Femur (tissue), 1 donor: ENCODE measurements around the gene H6PD.

Source experiments
- DNase-seq: peaks from one replicate; pipeline ENCODE4 v3.0.0-alpha.2; 2017

Gene H6PD

GRCh38 chr1:9260059-9260766 lies 25.6 kb downstream of the H6PD start:
- no peak for DNase-seq

- DNase-seq: no peak
Measured at GRCh38 chr1:9261496-9261895, 26.9 kb downstream of the H6PD start.

GRCh38 chr1:9262096-9262986 lies 27.8 kb downstream of the H6PD start:
- DNase-seq: no peak

DNA sequence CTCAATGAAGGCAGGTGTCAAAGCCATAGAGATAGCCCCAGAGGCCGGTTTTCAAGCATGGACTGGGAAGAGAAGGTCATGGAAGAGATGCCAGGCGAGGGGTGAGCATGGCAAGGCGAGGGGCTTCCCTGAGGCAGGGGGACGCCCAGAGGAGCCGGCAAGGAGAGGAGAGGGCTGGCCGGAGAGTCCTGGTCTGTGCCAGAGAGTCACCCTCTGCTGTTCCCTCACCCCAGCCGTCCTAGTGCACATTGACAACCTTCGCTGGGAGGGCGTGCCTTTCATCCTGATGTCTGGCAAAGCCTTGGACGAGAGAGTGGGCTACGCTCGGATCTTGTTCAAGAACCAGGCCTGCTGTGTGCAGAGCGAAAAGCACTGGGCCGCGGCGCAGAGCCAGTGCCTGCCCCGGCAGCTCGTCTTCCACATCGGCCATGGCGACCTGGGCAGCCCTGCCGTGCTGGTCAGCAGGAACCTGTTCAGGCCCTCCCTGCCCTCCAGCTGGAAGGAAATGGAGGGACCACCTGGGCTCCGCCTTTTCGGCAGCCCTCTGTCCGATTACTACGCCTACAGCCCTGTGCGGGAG lies 28.8 kb downstream of the H6PD start:
- no peak for DNase-seq

DNA sequence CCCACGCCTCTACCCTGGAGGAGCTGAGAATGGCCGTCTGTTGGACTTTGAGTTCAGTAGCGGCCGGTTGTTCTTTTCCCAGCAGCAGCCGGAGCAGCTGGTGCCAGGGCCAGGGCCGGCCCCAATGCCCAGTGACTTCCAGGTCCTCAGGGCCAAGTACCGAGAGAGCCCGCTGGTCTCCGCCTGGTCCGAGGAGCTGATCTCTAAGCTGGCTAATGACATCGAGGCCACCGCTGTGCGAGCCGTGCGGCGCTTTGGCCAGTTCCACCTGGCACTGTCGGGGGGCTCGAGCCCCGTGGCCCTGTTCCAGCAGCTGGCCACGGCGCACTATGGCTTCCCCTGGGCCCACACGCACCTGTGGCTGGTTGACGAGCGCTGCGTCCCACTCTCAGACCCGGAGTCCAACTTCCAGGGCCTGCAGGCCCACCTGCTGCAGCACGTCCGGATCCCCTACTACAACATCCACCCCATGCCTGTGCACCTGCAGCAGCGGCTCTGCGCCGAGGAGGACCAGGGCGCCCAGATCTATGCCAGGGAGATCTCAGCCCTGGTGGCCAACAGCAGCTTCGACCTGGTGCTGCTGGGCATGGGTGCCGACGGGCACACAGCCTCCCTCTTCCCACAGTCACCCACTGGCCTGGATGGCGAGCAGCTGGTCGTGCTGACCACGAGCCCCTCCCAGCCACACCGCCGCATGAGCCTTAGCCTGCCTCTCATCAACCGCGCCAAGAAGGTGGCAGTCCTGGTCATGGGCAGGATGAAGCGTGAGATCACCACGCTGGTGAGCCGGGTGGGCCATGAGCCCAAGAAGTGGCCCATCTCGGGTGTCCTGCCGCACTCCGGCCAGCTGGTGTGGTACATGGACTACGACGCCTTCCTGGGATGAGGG lies 29.7 kb downstream of the H6PD start:
- no peak for DNase-seq

DNA sequence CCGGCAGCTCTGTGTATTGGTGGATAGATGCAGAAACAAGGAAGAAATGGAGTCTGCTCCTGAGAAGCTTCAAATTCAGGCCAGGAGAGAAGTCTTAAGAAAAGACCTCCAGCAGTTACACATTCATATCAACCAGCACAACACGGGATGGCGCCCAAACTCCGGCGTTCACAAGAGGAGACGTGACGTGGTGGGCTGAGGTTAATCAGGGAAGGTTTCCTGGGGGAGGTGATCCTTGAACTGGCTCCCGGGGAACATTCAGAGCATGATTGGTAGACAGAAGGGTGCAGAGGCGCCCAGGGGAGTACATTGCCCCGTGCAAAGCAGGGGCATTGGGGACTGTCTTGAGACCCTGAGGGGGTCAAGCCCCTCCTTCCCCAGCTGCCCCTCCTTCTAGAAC lies 30.5 kb downstream of the H6PD start:
- DNase-seq: no peak

GRCh38 chr1:9265968-9266367 lies 31.4 kb downstream of the H6PD start:
- no peak for DNase-seq

DNA sequence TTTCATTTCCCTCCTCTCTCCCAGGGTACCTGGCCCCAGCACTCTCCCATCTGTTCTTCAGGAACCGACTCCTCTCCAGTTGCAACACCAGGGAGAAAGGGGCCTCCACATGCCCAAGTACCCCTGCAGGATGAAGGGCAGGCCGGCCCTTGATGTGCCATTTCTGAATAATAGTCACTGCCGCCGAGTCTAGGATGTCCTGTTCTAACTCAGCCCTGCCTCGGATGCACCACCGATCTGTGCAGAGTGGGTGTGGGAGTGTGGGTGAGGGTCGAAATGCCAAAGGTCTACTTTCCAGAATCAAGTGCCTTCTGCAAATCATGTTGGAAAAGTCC lies 32.7 kb downstream of the H6PD start:
- no peak for DNase-seq

- DNase-seq: no peak
Measured at GRCh38 chr1:9267827-9268581, 33.4 kb downstream of the H6PD start.

GRCh38 chr1:9269078-9269501 lies 34.5 kb downstream of the H6PD start:
- DNase-seq: no peak

GRCh38 chr1:9269721-9270120 lies 35.1 kb downstream of the H6PD start:
- no peak for DNase-seq

DNA sequence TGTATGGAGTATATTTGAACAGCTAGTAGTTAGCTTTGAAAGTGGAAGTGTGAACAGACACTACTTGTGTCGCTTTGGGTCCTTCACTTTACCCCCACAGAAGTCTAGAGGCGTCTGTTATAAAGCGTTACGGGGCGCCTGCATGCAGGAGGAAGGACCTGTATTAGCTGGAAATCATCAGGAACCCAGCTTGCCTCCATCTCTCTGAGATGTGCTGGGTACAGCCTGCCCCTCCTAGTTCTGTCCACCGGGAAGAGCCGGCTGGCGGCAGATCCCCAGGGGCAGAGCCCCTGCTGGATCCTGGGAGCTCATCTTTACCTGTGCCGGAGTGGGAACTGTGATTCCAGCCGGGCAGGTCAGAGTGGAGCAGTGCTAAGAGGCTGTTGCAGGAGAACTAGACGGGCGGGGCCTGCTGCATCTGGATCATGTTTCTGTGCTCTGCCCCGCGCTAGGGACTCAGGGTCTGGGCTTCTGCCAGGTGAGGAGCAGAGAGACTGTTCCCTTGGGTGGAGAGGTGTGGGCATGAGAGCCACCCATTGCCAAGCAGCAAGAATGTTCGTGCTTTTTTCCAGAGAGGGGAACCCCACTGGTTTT lies 35.8 kb downstream of the H6PD start:
- no peak for DNase-seq

GRCh38 chr1:9271283-9271682 lies 36.7 kb downstream of the H6PD start:
- DNase-seq: no peak

GRCh38 chr1:9271861-9272595 lies 37.5 kb downstream of the H6PD start:
- no peak for DNase-seq

- no peak for DNase-seq
Measured at GRCh38 chr1:9273177-9273576, 38.6 kb downstream of the H6PD start.

GRCh38 chr1:9275161-9275560 lies 40.6 kb downstream of the H6PD start:
- DNase-seq: no peak

DNA sequence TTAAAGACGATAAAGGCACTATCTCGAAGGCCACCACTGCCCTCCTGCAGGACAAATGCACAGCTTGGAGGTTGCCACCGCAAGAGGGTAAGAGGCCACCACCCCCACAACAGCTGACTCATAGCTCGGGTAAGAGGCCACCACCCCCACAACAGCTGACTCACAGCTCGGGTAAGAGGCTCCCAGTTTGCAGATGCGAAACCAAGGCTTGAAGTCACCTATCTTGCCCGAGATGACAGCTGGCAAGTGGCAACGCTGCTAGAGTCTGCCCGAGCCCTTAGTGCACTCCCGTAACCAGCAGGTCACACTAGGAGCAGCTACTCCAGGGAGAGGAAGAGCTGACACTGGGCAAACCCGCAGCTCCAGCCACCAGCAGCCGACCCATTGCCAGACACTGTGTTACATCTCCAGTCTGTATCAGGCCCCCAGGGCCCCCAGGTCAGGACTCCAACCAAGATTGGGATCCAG lies 41.0 kb downstream of the H6PD start:
- no peak for DNase-seq

GRCh38 chr1:9278116-9278515 lies 43.5 kb downstream of the H6PD start:
- DNase-seq: no peak

DNA sequence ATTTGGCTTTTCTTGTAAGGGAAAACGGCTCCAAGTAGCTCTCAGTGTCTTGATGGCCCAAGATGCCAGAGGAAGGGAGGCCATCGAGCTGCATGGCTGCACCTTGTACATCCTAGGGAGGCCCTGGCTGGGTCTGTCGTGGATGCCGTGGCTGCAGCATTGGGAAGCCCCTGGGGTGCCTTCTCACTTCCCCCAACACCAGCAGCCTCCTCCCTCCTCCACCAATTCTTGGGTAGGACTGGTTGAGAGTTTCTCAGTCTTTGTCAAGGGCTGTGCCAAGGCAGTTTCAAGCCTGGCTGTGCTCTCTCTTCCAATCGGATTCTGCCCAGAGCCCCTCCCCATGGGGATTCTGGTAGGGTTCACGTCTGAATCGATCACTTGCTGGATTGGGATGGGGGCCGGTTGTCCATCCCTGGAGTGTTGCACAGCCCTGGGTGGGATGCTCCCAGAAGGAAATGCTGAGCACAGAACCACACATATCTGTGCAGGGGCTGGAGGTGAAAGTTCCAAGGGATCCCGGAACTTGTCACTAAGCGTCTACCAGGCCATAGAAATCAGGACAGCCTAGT lies 44.1 kb downstream of the H6PD start:
- no peak for DNase-seq

DNA sequence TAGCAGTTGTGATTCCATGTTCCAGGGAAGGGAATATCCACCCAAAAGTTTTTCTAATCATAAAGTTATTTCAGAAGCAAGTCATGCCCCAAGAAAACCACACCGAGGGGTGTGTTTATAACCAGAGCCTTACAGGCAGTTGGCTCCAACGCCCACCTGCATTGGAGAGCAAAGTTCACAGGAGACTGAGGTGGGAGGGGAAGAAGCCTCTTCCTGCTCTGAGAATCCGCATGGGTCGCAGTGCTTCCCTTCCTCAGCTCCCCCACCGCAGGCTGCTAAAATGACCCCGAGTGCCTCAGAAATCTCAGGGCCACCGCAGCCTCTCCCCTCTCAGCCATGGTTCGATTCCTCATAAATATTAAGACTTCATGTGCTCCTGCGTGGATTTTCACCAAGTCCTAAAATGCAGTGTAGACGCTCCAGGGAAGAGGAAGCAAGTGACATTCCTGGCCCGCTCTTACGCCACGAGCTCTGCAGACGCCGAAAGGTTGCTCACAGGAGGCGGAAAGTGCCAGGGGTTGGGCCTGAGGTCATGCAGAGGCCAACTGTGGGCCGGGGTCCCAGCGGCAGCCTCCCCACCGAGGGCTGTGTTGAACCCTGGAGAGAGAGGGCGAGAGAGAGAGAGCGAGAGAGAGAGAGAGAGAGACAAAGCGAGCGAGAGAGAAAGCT lies 44.7 kb downstream of the H6PD start:
- no peak for DNase-seq
